HG02759 (cell line): Measurements from ENCODE around the gene CIROP.

Experiments used
- ATAC-seq: cut with Tn5 transposase; IDR thresholded peaks from one replicate; pipeline ENCODE4 v1.9.1; 2021; ENCODE audit warnings: mild to moderate bottlenecking, moderate library complexity; ENCODE audit not compliant: unreplicated experiment

The CIROP gene

GRCh38 chr14:23051141-23052057 lies 53.4 kb downstream of the CIROP start:
- no peak for ATAC-seq
